Breast epithelium (tissue), 3 donors: ENCODE measurements around the gene DEPDC1.

Experiments
- CTCF ChIP-seq, 3 donors: fragments of 450-650 bp; IDR thresholded peaks; one replicate each; pipeline ENCODE4 v1.5.1; 2016 to 2017; ENCODE audit warnings: antibody characterized with exemption in 3 of 3, mild to moderate bottlenecking in 3 of 3, moderate library complexity in 3 of 3
- POLR2AphosphoS5 ChIP-seq, 3 donors: sonication (generic); formaldehyde crosslinking; IDR thresholded peaks; one replicate each; pipeline ENCODE4 v1.6.1; 2017; ENCODE audit warnings: antibody characterized with exemption in 3 of 3

GRCh38 chr1:68484618-68485017, 12.3 kb downstream of the DEPDC1 start:
- TF ChIP-seq CTCF (IDR thresholded peaks at IDR 0.05) (no peak), POLR2AphosphoS5 (IDR thresholded peaks at IDR 0.05) (no peak)
